ENCODE results near the gene MTCP1. TPM values are rescaled to one million over a fixed set of nuclear protein-coding genes. Genes with fewer than 3 reads are reported as not detected.
A peak's percentile ranks its signal among the peaks of the same experiment; 100 is the strongest.

The MTCP1 gene
- total RNA-seq, 4 donors from 2014 or later: 1.6 to 12.9 (median 7.1) TPM

GRCh38 chrX:155069414-155069813 lies 1.5 kb downstream of the MTCP1 start:
- TF ChIP-seq POLR2A (IDR thresholded peaks at IDR 0.05) (no peak), CTCF (IDR thresholded peaks at IDR 0.05) (no peak), EP300 (IDR thresholded peaks at IDR 0.05; ENCODE audit: low read depth) (no peak), POLR2AphosphoS5 (IDR thresholded peaks at IDR 0.05) (no peak)
- intact Hi-C loops (cut with DNase I; ENCODE audit: low total_unique reads) (no loop called here), in situ Hi-C loops (cut with MboI; ENCODE audit: low pct_ligation_motif_present in 1 of 4, low pct_unique_long_range_greater_than_20kb in 1 of 4, low sequenced_read_pairs in 3 of 4) (loop anchor here in 2 of 4 donors (10.0 kb wide), 1 partner anchor 85 kb away; no protein-coding TSS in a partner anchor)
- Histone ChIP-seq H3K4me1 (peaks cover 0 to 30% (median 4%) of the 10 kb centered on the region in 4 donors), H3K27ac (no peak overlapping the region), H3K9me3 (no peaks in the 10 kb centered on the region), H3K27me3 (no peaks in the 10 kb centered on the region), H3K4me3 (peak overlapping the region in 1 of 4 donors; percentile 61), H3K36me3 (no peaks in the 10 kb centered on the region)
- no peak for DNase-seq
- WGBS, 2 donors (ENCODE audit: low coverage in 1 of 2): 65% methylated on average over 1 of the region's 1 CpG; no CpG with 5 or more reads in 1 of the 2 donors

- Histone ChIP-seq H3K27me3 (no peaks in the 10 kb centered on the region), H3K4me1 (peaks cover 0 to 29% (median 4%) of the 10 kb centered on the region in 4 donors), H3K36me3 (no peaks in the 10 kb centered on the region), H3K4me3 (no peak overlapping the region), H3K9me3 (no peaks in the 10 kb centered on the region), H3K27ac (no peak overlapping the region)
- in situ Hi-C loops (cut with MboI; ENCODE audit: low pct_ligation_motif_present in 1 of 4, low pct_unique_long_range_greater_than_20kb in 1 of 4, low sequenced_read_pairs in 3 of 4) (loop anchor here in 2 of 4 donors (10.0 kb wide), 1 partner anchor 83 kb away; no protein-coding TSS in a partner anchor), intact Hi-C loops (cut with DNase I; ENCODE audit: low total_unique reads) (no loop called here)
- WGBS, 2 donors (ENCODE audit: low coverage in 1 of 2): 60% methylated on average over 1 of the region's 1 CpG; no CpG with 5 or more reads in 1 of the 2 donors
- no peak for TF ChIP-seq EP300 (IDR thresholded peaks at IDR 0.05; ENCODE audit: low read depth)
- no peak for TF ChIP-seq POLR2A (IDR thresholded peaks at IDR 0.05)
- TF ChIP-seq CTCF (IDR thresholded peaks at IDR 0.05): no peak
- TF ChIP-seq POLR2AphosphoS5 (IDR thresholded peaks at IDR 0.05): no peak
- DNase-seq: no peak
These were observed 2.8 kb downstream of the MTCP1 start for GRCh38 chrX:155068165-155068564.

GRCh38 chrX:155065035-155065734 lies 5.8 kb downstream of the MTCP1 start:
- H3K27ac ChIP-seq: no peak overlapping the region
- no peaks in the 10 kb centered on the region for H3K36me3 ChIP-seq
- no peaks in the 10 kb centered on the region for H3K9me3 ChIP-seq
- DNase-seq: no peak
- no peak overlapping the region for H3K4me3 ChIP-seq
- peaks cover 0 to 16% (median 0%) of the 10 kb centered on the region in 4 donors for H3K4me1 ChIP-seq
- 88% methylated on average over 8 of the region's 8 CpGs; no CpG with 5 or more reads in 1 of the 2 donors for WGBS, 2 donors (ENCODE audit: low coverage in 1 of 2)
- H3K27me3 ChIP-seq: no peaks in the 10 kb centered on the region
- TF ChIP-seq CTCF (IDR thresholded peaks at IDR 0.05) (no peak), EP300 (IDR thresholded peaks at IDR 0.05; ENCODE audit: low read depth) (no peak)
- in situ Hi-C loops (cut with MboI; ENCODE audit: low pct_ligation_motif_present in 1 of 4, low pct_unique_long_range_greater_than_20kb in 1 of 4, low sequenced_read_pairs in 3 of 4): loop anchor here in 2 of 4 donors (10.0 kb wide), 1 partner anchor 80 kb away; no protein-coding TSS in a partner anchor
- intact Hi-C loops (cut with DNase I; ENCODE audit: low total_unique reads): no loop called here

- 82 to 100% methylated on average over 1 to 4 of the region's 4 CpGs for WGBS, 2 donors (ENCODE audit: low coverage in 1 of 2)
These were observed 9.2 kb downstream of the MTCP1 start for GRCh38 chrX:155061760-155062159.

More at GRCh38 chrX:155061760-155062159, 9.2 kb downstream of the MTCP1 start:
- intact Hi-C loops (cut with DNase I; ENCODE audit: low total_unique reads): no loop called here
- Histone ChIP-seq H3K4me3 (no peak overlapping the region), H3K27ac (no peak overlapping the region), H3K27me3 (no peaks in the 10 kb centered on the region), H3K9me3 (no peaks in the 10 kb centered on the region), H3K4me1 (peaks cover 0 to 7% (median 3%) of the 10 kb centered on the region in 4 donors), H3K36me3 (no peaks in the 10 kb centered on the region)
- TF ChIP-seq EP300 (IDR thresholded peaks at IDR 0.05; ENCODE audit: low read depth) (no peak), CTCF (IDR thresholded peaks at IDR 0.05) (no peak), POLR2A (IDR thresholded peaks at IDR 0.05) (no peak), POLR2AphosphoS5 (IDR thresholded peaks at IDR 0.05) (no peak)
- in situ Hi-C loops (cut with MboI; ENCODE audit: low pct_ligation_motif_present in 1 of 4, low pct_unique_long_range_greater_than_20kb in 1 of 4, low sequenced_read_pairs in 3 of 4): loop anchor here in 2 of 4 donors (10.0 kb wide), 1 partner anchor 77 kb away; no protein-coding TSS in a partner anchor
- DNase-seq: no peak
